ENCODE results near the gene MACROD2.

GRCh38 chr20:14951105-14951504 is 955.8 kb downstream of the MACROD2 start:
- TF ChIP-seq CTCF (conservative IDR thresholded peaks at IDR 0.05; ENCODE audit: low read depth, low read length) (no peak), EZH2 (IDR thresholded peaks at IDR 0.05; ENCODE audit: borderline replicate concordance, low read depth, low read length, poor library complexity, severe bottlenecking) (no peak)
